ENCODE results near the gene CAMK2N2. TPM values are rescaled to one million over a fixed set of nuclear protein-coding genes. Genes with fewer than 3 reads are reported as not detected.

CAMK2N2 gene
- polyA plus RNA-seq, 1 donor: 0.72 TPM

DNA sequence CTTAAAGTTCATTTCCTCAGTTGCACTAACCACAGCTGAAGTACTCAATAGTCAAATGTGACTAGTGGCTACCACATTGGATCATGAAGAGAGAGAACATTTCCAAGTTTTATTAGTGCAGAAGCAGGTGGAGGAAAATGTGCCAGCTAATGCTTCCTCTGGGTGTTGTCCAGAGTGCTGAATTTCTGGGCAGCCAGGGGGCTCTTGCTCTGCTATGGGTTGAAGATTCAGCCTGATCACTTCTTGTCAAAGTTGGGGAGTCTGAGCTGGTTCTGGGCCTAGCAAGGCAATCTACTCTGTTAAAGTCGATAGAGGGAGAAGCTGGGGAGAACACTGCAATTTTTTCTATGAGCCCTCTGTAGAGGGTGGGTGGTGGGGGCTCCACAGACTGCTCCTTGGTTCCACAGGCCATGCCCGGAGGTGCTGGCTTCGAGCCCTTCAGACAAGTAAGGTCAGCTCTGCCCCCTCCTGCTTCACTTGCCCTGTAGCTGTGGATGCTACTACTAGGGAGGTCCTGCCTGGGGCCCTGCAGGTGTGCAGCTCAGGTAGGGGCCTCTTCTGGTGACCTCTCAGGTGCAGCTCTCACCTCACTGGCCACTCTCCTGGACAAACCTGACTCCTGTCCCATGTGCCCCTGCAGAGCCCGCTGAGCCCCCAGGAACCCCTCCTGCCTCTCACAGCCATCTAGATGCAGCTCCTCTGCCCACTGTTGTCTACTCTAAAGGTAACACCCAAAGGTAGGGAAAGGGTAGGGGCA, 20.8 kb downstream of the CAMK2N2 start:
- no peaks in the 10 kb centered on the region for H3K9me3 ChIP-seq (ENCODE audit: control insufficient read depth, low read depth, low read length)
- no peak overlapping the region for H3K4me3 ChIP-seq (ENCODE audit: low read length)
- DNase-seq: no peak
- peaks cover 35% of the 10 kb centered on the region for H3K36me3 ChIP-seq (ENCODE audit: control insufficient read depth, insufficient read depth, low read length)
- WGBS (ENCODE audit: insufficient coverage, low lambda C conversion rate): no CpG with 5 or more reads among the region's 4 CpGs
- no peak overlapping the region for H3K27ac ChIP-seq (ENCODE audit: low read length)
- peaks cover 14% of the 10 kb centered on the region for H3K27me3 ChIP-seq (ENCODE audit: control insufficient read depth, insufficient read depth, low read length)
- peaks cover 4% of the 10 kb centered on the region for H3K4me1 ChIP-seq (ENCODE audit: control insufficient read depth, insufficient read depth, low read length)

DNA sequence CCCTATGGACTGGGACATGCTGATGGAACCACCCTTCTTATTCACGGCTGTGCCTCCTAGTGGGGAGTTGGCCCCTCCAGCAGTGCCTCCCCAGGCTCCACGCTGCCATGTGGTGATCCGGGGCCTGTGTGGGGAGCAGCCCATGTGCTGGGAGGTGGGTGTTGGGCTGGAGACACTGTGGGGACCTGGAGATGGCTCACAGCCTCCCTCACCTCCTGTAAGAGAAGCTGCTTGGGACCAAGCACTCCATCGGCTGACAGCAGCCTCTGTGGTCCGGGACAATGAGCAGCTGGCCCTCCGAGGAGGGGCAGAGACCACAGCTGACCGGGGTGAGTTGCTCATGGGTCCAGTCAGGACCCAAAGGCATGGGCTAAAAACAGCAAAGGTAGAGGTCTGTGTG, 21.6 kb downstream of the CAMK2N2 start:
- Histone ChIP-seq H3K4me1 (ENCODE audit: control insufficient read depth, insufficient read depth, low read length) (peaks cover 4% of the 10 kb centered on the region), H3K9me3 (ENCODE audit: control insufficient read depth, low read depth, low read length) (no peaks in the 10 kb centered on the region), H3K27me3 (ENCODE audit: control insufficient read depth, insufficient read depth, low read length) (peaks cover 15% of the 10 kb centered on the region), H3K27ac (ENCODE audit: low read length) (no peak overlapping the region), H3K36me3 (ENCODE audit: control insufficient read depth, insufficient read depth, low read length) (peaks cover 26% of the 10 kb centered on the region), H3K4me3 (ENCODE audit: low read length) (no peak overlapping the region)
- no peak for DNase-seq
- no CpG with 5 or more reads among the region's 7 CpGs for WGBS (ENCODE audit: insufficient coverage, low lambda C conversion rate)

DNA sequence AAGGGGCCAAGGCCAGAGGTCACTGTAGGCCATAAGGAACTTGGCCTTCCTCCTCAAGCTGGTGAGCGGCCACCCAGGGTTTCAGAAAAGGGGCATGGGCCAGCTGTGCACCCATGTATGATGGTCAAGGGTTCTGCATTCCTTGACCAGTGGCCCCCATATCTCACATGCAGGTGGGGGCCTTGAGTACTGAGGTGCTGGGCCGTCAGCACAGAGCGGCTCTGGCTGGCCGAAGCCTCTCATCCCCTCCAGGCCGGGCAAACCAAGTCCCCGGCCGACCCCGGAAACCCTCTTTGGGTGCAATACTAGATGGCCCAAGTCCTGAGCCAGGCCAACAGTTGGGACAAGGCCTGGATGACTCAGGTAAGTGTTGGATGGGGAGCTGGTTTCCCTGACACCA, 22.1 kb downstream of the CAMK2N2 start:
- WGBS (ENCODE audit: insufficient coverage, low lambda C conversion rate): no CpG with 5 or more reads among the region's 8 CpGs

DNA sequence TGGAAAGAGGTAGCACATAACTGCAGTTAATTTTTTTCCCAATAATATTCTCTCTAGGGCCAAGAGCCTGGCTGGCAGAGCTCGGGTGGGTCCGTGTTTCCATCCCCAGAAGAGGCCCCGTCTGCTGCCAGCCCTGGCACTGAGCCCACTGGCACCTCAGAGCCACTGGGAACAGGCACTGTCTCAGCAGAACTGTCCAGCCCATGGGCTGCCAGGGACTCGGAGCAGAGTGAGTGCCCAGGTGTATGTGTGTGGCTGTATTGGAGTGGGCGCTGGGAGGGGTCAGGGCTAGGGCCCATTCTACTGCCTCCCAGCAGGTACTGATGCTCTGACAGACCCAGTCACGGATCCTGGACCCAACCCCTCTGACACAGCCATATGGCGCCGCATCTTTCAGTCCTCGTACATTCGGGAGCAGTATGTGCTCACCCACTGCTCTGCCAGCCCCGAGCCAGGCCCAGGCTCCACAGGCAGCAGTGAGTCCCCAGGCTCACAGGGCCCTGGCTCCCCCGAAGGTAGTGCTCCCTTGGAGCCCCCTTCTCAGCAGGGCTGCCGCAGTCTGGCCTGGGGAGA, 23.0 kb downstream of the CAMK2N2 start:
- WGBS (ENCODE audit: insufficient coverage, low lambda C conversion rate): no CpG with 5 or more reads among the region's 13 CpGs
- peaks cover 4% of the 10 kb centered on the region for H3K4me1 ChIP-seq (ENCODE audit: control insufficient read depth, insufficient read depth, low read length)
- H3K9me3 ChIP-seq (ENCODE audit: control insufficient read depth, low read depth, low read length): peaks cover 2% of the 10 kb centered on the region
- H3K36me3 ChIP-seq (ENCODE audit: control insufficient read depth, insufficient read depth, low read length): peaks cover 12% of the 10 kb centered on the region
- no peak overlapping the region for H3K27ac ChIP-seq (ENCODE audit: low read length)
- no peak overlapping the region for H3K4me3 ChIP-seq (ENCODE audit: low read length)
- peaks cover 25% of the 10 kb centered on the region for H3K27me3 ChIP-seq (ENCODE audit: control insufficient read depth, insufficient read depth, low read length)
- no peak for DNase-seq

More for the DNA sequence above, 22.1 kb downstream of the CAMK2N2 start:
- H3K27ac ChIP-seq (ENCODE audit: low read length): no peak overlapping the region
- peaks cover 20% of the 10 kb centered on the region for H3K27me3 ChIP-seq (ENCODE audit: control insufficient read depth, insufficient read depth, low read length)
- no peak for DNase-seq
- peaks cover 21% of the 10 kb centered on the region for H3K36me3 ChIP-seq (ENCODE audit: control insufficient read depth, insufficient read depth, low read length)
- no peaks in the 10 kb centered on the region for H3K9me3 ChIP-seq (ENCODE audit: control insufficient read depth, low read depth, low read length)
- peaks cover 4% of the 10 kb centered on the region for H3K4me1 ChIP-seq (ENCODE audit: control insufficient read depth, insufficient read depth, low read length)
- no peak overlapping the region for H3K4me3 ChIP-seq (ENCODE audit: low read length)

DNA sequence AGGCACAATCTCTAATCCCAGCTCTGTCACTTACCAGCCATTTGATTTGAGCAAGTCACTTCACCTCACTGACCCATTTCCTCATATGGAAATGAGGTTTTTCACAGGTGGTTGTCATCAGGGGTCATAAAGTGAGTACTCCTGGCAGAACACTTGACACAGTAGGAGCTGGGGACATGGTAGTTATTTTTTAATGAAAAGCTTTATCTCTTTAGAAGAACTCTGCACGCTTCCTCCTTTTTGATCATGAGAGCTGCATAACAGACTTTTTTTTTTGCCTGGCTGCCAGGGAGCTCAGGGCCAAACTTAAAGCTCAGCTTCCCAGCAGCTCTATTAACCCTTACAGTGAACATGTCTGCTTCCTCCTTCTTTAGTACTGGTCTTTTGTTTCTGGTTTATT, 23.5 kb downstream of the CAMK2N2 start:
- H3K27me3 ChIP-seq (ENCODE audit: control insufficient read depth, insufficient read depth, low read length): peaks cover 30% of the 10 kb centered on the region
- DNase-seq: no peak
- no CpG with 5 or more reads among the region's 1 CpG for WGBS (ENCODE audit: insufficient coverage, low lambda C conversion rate)

DNA sequence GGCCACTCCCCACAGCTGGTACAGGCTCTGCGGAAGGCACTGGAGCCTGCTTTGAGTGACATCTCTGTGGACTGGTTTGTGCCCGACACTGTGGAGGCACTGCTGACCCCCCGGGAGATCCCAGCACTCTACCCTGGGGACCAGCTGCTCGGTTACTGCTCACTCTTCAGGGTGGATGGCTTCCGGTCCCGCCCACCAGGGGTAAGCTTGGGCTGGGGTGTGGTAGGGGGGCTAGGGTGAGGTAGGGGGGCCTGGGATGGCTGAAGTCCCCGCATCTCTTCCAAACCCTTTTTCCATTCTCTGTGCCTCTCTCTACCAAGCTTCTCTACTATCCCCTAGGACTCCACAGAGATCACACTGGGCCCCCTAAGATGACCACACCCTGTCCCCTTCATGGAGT, 24.1 kb downstream of the CAMK2N2 start:
- Histone ChIP-seq H3K27me3 (ENCODE audit: control insufficient read depth, insufficient read depth, low read length) (peaks cover 36% of the 10 kb centered on the region), H3K9me3 (ENCODE audit: control insufficient read depth, low read depth, low read length) (peaks cover 4% of the 10 kb centered on the region), H3K27ac (ENCODE audit: low read length) (no peak overlapping the region), H3K4me3 (ENCODE audit: low read length) (no peak overlapping the region), H3K36me3 (ENCODE audit: control insufficient read depth, insufficient read depth, low read length) (peaks cover 2% of the 10 kb centered on the region), H3K4me1 (ENCODE audit: control insufficient read depth, insufficient read depth, low read length) (peaks cover 4% of the 10 kb centered on the region)
- no peak for DNase-seq
- no CpG with 5 or more reads among the region's 7 CpGs for WGBS (ENCODE audit: insufficient coverage, low lambda C conversion rate)

More for the DNA sequence above, 23.5 kb downstream of the CAMK2N2 start:
- peaks cover 4% of the 10 kb centered on the region for H3K9me3 ChIP-seq (ENCODE audit: control insufficient read depth, low read depth, low read length)
- peaks cover 8% of the 10 kb centered on the region for H3K36me3 ChIP-seq (ENCODE audit: control insufficient read depth, insufficient read depth, low read length)
- peaks cover 4% of the 10 kb centered on the region for H3K4me1 ChIP-seq (ENCODE audit: control insufficient read depth, insufficient read depth, low read length)
- no peak overlapping the region for H3K4me3 ChIP-seq (ENCODE audit: low read length)
- H3K27ac ChIP-seq (ENCODE audit: low read length): no peak overlapping the region

DNA sequence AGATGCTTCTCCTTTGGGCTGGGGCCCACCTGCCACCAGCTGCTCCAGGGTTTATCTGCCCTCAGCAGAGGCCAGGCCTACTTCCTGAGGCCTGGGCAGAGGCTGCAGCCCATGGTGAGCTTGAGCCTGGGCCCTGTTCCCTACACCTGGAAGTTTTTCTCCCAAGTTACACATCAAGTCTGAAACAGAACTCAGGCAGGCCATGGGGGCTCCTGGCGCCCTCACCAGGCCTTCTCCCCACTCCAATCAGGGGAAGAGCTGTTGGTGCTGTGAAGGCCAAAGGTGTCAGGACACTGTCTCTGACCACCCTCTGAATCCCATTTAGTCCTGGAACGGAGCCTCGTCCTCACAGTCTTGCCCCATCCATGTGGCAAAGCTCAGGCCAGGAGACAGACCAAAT, 24.7 kb downstream of the CAMK2N2 start:
- no peaks in the 10 kb centered on the region for H3K36me3 ChIP-seq (ENCODE audit: control insufficient read depth, insufficient read depth, low read length)
- H3K27ac ChIP-seq (ENCODE audit: low read length): no peak overlapping the region
- no peak for DNase-seq
- H3K9me3 ChIP-seq (ENCODE audit: control insufficient read depth, low read depth, low read length): peaks cover 4% of the 10 kb centered on the region
- no peak overlapping the region for H3K4me3 ChIP-seq (ENCODE audit: low read length)
- peaks cover 42% of the 10 kb centered on the region for H3K27me3 ChIP-seq (ENCODE audit: control insufficient read depth, insufficient read depth, low read length)
- WGBS (ENCODE audit: insufficient coverage, low lambda C conversion rate): no CpG with 5 or more reads among the region's 3 CpGs
- H3K4me1 ChIP-seq (ENCODE audit: control insufficient read depth, insufficient read depth, low read length): peaks cover 4% of the 10 kb centered on the region

DNA sequence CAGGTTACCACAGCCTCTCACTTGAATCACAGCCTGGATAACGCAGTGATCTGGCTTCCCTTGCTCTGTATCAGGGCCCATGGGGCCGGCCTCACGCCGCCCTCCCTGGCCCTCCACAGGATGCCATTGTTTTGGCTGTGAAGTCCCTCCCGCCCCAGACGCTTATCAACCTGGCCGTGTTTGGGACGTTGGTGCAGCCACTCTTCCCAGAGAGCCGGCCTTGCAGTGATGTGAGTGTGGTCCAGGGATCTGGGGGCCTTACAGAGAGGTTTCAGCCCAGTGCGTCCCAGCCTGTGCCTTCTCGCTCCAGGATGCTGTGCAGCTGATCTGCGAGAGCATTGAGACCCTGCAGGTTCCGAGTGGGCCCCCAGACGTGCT, 25.3 kb downstream of the CAMK2N2 start:
- Histone ChIP-seq H3K4me1 (ENCODE audit: control insufficient read depth, insufficient read depth, low read length) (peaks cover 3% of the 10 kb centered on the region), H3K9me3 (ENCODE audit: control insufficient read depth, low read depth, low read length) (peaks cover 4% of the 10 kb centered on the region), H3K27me3 (ENCODE audit: control insufficient read depth, insufficient read depth, low read length) (peaks cover 48% of the 10 kb centered on the region), H3K36me3 (ENCODE audit: control insufficient read depth, insufficient read depth, low read length) (no peaks in the 10 kb centered on the region), H3K27ac (ENCODE audit: low read length) (no peak overlapping the region), H3K4me3 (ENCODE audit: low read length) (no peak overlapping the region)
- WGBS (ENCODE audit: insufficient coverage, low lambda C conversion rate): no CpG with 5 or more reads among the region's 14 CpGs
- DNase-seq: no peak

DNA sequence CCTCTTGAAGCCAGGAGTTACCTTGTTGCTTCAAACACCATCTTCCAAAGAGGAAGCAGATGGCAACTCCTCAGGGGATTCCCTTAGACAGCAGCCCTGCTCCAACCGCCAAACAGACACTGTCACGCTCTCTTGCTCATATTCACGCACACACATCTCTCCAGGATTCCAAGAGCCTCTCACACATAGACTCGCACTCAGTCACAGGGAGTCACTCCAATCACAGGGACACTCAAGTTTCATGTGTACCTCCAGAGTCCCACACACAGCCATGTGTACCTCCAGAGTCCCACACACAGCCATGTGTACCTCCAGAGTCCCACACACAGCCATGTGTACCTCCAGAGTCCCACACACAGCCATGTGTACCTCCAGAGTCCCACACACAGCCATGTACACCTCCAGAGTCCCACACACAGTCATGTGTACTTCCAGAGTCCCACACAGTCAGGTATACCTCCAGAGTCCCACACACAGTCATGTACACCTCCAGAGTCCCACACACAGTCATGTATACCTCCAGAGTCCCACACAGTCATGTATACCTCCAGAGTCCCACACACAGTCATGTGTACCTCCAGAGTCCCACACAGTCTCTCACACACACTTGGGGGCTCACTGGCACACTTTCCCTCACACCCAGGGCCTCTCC, 25.8 kb downstream of the CAMK2N2 start:
- Histone ChIP-seq H3K9me3 (ENCODE audit: control insufficient read depth, low read depth, low read length) (peaks cover 4% of the 10 kb centered on the region), H3K27ac (ENCODE audit: low read length) (no peak overlapping the region), H3K4me3 (ENCODE audit: low read length) (no peak overlapping the region), H3K27me3 (ENCODE audit: control insufficient read depth, insufficient read depth, low read length) (peaks cover 51% of the 10 kb centered on the region), H3K4me1 (ENCODE audit: control insufficient read depth, insufficient read depth, low read length) (peaks cover 4% of the 10 kb centered on the region), H3K36me3 (ENCODE audit: control insufficient read depth, insufficient read depth, low read length) (no peaks in the 10 kb centered on the region)
- no peak for DNase-seq
- WGBS (ENCODE audit: insufficient coverage, low lambda C conversion rate): no CpG with 5 or more reads among the region's 4 CpGs

DNA sequence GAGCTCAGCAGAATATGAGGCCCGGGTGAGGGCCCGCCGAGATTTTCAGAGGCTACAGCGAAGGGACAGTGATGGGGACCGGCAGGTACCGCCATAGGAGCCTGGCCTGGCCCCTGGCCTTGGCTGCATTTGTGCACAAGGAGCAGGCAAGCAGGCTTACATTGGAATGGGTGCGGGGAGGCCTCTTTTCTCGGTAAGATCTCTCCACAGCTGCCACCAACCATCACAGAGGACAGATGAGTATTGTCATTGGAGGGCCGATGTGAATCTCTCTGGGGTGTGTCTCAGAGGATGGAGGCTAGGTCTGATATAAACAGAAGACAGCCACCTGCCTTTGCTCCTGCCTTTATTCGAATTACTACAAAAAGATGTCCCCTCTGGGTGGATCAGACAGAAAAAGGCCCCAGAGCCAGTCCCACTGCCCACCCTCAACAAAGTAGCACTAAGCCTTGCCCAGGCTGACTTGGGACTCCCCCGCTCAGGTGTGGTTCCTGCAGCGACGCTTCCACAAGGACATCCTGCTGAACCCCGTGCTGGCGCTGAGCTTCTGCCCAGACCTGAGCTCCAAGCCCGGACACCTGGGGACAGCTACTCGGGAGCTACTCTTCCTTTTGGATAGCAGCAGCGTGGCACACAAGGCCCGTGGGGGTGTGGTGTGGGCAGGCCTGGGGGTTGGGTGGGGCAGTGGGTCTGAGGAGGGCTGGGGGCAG, 26.5 kb downstream of the CAMK2N2 start:
- Histone ChIP-seq H3K4me3 (ENCODE audit: low read length) (no peak overlapping the region), H3K27ac (ENCODE audit: low read length) (no peak overlapping the region), H3K9me3 (ENCODE audit: control insufficient read depth, low read depth, low read length) (peaks cover 8% of the 10 kb centered on the region), H3K36me3 (ENCODE audit: control insufficient read depth, insufficient read depth, low read length) (no peaks in the 10 kb centered on the region), H3K27me3 (ENCODE audit: control insufficient read depth, insufficient read depth, low read length) (peaks cover 56% of the 10 kb centered on the region), H3K4me1 (ENCODE audit: control insufficient read depth, insufficient read depth, low read length) (peaks cover 5% of the 10 kb centered on the region)
- no CpG with 5 or more reads among the region's 19 CpGs for WGBS (ENCODE audit: insufficient coverage, low lambda C conversion rate)
- DNase-seq: no peak
